Stimulated activated CD8-positive, alpha-beta memory T cell treated with anti-CD3 and anti-CD28 coated beads, Interleukin-12 subunit alpha, Interleukin-12 subunit beta, amount 100 ng/mL, for 1 hour (primary cell): ENCODE measurements around the gene GOT1.
A peak's percentile ranks its signal among the peaks of the same experiment; 100 is the strongest.

ENCODE experiments used
- DNase-seq: peaks from one replicate; pipeline ENCODE4 v3.0.0-alpha.2; 2020; ENCODE audit warnings: low read depth

Gene GOT1

GRCh38 chr10:99430451-99431189, at the start of gene GOT1:
Gene GOT1, minus strand, starts transcription at chr10:99430624. Its CDS starts 59 bp downstream, at chr10:99430565.
- peak; percentile 88 for DNase-seq

GRCh38 chr10:99470327-99470726, 39.9 kb upstream of the GOT1 start:
- DNase-seq, result no peak

DNA sequence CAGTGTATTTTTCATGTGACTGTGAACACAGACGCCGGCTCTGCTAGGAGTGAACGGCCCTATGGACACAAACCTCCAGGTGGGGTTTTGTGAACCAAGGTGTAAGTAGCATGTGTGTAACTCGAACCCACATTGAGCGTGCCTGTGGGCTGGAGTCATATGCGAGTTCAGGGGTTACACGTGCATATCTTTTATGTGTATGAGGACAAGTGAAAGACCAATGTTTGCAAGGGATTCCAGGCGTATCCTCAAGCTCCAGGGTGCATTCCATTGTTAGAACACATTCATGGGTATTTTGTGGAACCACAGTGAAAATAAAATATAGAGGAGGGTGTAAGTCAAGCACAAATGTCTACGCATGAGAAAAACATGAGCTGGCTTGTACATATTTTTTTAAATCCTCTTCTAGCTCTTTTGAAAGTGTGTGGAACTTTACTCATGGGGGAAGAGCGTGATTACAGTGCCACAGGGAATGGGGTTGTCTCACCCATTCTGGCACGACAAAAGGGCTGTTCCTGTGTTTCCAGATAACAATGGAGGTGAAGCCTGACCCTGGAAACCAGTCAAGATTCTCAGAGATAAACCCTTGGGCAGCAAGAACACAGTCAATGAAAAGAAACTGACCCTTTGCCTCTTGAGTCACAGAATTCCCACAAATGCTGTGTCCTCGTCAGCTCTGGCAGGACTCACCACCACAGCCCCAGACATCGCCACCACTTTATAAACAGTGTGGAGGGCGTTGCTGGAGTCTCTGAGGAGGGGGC, 37.0 kb upstream of the GOT1 start:
- no peak for DNase-seq

DNA sequence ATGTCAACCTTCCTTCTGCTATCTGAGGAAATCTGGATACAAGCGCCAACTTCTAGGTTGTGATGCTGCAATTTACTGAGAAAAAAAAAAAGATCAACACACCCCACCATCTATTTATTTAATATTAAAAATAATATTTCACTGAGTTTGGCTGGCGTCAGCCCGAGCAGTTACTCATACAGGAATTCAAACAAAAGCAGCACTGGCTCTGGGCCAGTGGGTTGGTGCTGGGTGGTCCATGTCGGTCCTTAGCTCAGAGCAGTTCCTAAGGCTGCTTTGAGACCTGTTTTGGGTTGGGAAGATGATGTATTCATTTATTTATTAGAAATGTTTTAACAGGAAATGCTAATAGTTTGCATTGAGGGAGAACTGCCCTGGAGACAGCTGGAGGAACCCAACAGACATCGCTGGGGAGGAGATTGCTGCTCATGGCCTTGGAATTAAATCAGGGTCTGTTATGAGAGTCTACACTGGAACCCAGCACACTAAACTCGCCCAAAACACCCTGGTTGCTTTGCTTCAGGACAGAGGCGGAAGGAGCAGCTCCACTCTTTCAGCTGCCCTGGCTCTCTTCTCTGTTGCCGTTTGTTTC, 36.3 kb upstream of the GOT1 start:
- DNase-seq, result no peak

DNA sequence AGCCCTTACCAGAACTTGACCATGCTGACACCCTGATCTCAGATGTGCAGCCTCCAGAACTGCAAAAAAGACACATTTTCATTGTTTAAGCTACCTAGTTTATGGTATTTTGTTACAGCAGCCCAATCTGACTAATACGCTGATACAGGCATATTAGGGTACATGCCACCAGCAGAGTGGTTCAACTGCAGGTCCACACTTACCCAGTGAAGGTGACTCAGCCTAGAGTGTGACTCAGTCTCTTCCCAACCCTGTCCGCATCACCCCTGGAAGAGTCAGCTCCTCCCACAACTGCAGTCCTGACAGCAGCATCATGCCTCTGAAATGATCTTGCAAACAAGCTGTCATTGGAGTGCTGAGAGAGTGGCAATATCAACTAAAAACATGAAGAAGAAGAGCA, 30.8 kb upstream of the GOT1 start:
- no peak for DNase-seq

DNA sequence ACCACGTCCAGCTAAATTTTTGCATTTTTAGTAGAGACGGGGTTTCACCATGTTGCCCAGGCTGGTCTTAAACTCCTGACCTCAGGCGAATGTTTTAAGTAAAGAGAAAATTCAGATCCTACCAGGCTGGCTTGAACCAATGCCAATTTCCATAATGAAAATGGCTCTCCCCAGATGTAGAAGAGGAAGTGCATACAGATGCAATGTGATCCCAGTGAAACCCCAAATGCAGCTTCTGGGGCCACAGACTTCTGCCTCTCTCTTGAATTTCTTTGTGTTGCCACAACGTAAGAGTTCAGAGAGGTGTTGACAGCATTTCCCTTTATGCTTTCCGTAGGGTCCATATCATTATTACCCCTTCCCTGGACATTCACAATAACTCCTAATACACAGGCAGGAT, 29.6 kb upstream of the GOT1 start:
- DNase-seq, result no peak

GRCh38 chr10:99459217-99459616, 28.8 kb upstream of the GOT1 start:
- DNase-seq, result no peak

GRCh38 chr10:99457813-99458212, 27.4 kb upstream of the GOT1 start:
- no peak for DNase-seq

GRCh38 chr10:99456931-99457288, 26.5 kb upstream of the GOT1 start:
- no peak for DNase-seq

DNA sequence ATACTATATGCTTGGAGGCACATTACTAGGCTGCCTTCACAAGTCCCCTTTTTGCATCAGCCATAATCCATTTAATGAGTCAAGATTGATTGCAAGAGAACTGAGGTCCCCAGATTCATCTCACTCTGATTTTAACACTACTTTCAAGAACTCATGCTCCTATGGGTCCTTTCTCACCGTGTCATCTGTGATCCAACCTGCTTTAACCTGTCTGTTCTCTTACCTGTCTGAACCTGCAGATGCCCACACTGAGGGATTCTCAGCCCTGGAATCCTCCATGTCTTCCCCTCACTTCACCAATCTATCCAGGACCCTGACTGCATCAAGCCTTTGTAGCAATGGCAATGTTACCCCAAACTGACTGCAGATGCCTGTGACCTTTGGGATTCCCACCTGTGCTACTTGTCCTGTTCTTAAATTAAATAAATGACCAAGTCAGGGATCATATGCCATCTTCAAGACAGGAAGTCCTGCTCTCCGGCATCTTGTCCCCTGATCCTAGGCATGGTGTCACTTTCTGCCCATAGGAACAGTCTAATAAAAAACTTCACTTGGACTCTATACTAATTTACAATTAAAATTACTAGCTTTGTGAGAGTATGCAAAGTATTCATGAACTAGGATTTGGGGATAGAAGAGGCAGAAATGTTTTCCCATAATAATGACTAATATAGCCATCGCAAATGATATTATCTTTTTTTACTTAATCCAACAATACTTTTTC, 25.9 kb upstream of the GOT1 start:
- DNase-seq, result no peak

GRCh38 chr10:99451981-99452380, 21.6 kb upstream of the GOT1 start:
- no peak for DNase-seq

DNA sequence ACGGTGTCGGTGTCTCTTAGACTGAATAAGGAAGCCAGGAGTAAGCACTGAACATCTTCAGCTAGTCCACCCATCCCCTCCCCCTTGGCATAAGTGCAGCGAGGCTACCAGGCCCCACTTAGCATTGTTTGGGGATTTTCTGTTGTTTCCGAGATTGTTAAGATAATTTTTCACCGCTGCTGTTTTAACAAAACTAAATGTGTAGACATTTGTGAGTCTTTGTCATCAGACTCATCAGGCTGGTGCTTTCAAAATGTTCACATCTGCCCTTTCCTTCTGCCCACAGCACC, 21.0 kb upstream of the GOT1 start:
- no peak for DNase-seq

DNA sequence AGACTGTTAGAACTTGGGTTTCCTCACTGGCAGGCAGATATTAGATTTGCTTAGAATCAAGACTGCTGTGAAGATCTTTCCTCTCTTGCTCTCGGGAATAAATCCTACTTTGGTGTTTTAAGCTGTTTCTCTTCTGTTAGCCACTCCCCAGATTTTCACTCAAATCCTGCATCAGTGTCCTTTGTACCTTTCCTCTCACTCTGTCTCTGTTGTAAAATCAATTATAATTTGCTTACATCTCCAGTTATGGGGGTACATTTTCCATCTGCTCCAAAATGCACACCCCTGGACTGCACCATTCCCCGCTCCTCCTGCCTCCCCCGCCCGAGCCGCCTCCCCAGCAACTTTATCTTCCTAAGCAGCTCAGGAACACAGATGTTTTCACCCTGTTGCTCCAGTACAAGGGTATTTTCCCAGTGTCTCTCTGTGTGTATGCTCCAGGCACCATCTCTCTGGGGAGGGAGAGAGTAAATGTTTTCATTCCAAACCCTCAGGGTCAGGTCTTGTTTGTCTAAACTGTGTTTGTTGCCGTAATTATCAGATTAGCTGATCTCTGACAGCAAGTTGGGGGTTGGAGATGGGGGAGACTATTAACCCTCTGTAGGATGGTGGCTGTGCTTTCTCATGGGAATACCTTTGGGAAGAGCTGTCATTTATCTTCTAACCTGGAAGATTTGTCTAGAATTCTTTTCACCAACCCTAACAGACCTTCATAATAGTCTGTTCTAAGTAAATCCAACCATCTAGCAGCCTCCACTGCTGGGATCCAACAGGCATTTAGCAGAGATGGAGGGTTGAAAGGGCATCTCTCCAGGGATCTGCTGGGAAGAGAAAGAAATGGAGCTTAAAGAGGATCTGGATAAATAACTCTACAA, 20.4 kb upstream of the GOT1 start:
- no peak for DNase-seq

DNA sequence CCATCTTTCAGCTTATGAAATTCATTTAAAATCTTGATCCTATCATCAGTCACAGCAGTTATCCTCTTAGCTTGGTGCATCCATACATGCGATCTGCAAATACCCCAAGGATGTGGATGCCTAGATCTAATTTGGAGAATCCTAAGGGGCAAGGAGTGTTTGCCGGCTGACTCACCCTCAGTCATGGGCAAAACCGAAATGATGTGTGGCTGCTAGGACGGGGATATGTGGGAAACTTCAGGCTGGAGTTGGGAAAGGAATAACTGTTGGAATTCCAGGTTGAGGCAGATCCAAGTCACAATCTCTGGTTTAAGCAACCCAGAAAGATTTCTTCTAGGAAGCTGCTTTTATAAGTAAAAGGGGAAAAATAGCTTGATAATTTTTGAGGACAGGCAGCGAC, 19.7 kb upstream of the GOT1 start:
- no peak for DNase-seq

GRCh38 chr10:99449023-99449422, 18.6 kb upstream of the GOT1 start:
- DNase-seq, result no peak

GRCh38 chr10:99444383-99445045, 14.1 kb upstream of the GOT1 start:
- DNase-seq, result no peak

DNA sequence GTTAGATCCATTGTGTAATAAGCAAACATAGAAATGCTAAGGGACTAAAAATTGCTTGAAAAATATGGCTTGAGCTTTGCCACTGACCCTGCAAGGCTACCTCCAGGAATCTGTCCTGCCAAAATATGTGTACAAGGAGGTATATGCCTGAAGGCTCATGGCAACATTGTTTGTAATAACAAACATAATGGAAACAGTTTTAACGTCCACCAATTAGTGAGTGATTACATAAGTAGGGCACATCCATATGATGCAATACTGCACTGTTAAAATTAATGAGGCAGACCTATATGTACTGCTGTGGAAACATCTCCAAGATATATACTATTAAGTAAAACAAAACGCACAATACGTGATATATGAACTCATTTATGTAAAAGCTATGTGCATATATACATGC, 13.1 kb upstream of the GOT1 start:
- no peak for DNase-seq

- no peak for DNase-seq
These were observed 12.0 kb upstream of the GOT1 start for GRCh38 chr10:99442394-99442793.

DNA sequence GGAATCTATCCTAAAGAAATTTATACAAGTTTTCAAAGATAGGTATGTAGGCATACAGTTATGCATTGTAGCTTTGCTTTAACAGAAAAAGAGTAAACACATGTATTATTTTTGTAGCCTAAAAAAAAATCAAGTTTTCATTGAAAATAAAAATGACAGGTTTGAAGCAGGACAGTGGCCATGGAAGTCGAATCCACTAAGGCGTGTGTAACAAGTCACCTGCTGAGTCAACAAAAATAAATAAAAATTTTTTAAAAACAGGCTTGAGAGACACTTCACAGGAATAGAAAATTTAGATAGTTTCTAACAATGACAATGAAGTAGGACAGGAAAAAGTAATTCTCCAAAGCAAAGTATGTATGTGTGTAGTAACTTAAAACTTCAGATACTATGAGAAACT, 8.5 kb upstream of the GOT1 start:
- no peak for DNase-seq

DNA sequence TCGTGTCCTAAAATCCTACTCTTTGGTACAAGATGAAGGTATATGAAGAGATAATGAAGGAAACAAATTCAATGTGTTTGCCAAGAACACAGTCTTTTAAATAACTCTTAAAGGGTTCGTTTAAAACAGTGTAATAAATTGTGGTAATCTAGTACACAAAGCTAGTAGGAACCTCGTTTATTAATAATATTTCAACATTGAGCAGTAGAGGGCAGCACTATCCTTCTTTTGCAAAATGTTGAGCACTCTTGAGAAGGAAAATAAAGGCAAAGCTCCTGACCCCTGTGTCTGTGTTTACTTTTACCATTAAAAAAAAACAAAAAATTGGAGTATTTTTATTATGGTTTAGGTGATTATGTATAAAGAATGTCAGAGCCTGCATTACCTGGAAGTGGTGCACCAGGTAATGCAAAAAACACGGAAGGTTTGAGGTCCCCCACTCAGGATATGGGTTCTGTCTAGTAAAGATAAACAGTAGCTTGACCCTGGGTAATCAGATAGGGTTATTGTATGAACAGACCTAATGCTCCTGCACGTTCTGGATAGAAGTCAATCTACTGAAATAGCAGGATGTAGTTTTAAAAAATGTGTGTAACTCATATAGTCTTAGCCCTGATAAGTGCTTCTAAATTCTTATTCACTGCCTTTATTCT, 5.7 kb upstream of the GOT1 start:
- DNase-seq, result no peak
